Measurements from ENCODE around the gene RNASE7. TPM values are rescaled to one million over a fixed set of nuclear protein-coding genes. Genes with fewer than 3 reads are reported as not detected.

Gene RNASE7, protein sequence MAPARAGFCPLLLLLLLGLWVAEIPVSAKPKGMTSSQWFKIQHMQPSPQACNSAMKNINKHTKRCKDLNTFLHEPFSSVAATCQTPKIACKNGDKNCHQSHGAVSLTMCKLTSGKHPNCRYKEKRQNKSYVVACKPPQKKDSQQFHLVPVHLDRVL
- total RNA-seq (2022; extraction: Qiagen RNA extraction; ENCODE audit: low read depth) = not detected in 5 replicates

DNA sequence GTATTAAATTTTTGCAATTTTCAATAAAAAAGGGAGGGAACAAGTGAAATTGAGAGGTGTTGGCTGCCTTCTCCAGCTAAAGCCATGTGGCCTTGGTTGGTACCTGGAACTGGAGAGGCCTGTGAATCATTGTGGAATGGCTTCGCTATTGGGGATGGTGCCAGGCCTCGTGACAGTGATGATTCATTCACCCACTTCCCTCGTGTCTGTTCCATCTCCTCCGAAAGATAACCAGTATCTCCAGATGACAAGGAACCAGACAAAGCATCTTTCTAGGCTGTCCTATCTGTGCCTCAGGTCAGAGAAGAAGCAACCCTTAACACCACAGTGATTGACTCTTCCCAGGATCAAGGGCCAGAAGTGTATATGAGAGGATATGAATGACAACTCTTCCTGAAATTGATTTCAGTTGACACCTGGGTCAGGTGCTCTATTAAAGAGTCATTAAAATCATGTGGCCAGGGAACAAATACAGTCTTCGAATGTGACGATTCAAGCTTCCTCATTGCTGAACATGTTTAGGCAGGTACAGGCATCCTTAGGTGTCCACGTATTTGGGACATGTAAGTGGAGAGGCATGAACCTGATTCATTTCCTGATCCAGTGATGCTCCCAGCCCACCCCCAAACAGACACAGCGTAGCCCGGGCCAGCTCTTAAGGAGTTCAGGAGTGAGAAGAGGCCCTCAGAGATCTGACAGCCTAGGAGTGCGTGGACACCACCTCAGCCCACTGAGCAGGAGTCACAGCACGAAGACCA, at the start of gene RNASE7:
Gene RNASE7, plus strand, starts transcription at position 687 of the 758 bp plus-strand sequence. CDS start 631 bp downstream, outside the sequence.

DNA sequence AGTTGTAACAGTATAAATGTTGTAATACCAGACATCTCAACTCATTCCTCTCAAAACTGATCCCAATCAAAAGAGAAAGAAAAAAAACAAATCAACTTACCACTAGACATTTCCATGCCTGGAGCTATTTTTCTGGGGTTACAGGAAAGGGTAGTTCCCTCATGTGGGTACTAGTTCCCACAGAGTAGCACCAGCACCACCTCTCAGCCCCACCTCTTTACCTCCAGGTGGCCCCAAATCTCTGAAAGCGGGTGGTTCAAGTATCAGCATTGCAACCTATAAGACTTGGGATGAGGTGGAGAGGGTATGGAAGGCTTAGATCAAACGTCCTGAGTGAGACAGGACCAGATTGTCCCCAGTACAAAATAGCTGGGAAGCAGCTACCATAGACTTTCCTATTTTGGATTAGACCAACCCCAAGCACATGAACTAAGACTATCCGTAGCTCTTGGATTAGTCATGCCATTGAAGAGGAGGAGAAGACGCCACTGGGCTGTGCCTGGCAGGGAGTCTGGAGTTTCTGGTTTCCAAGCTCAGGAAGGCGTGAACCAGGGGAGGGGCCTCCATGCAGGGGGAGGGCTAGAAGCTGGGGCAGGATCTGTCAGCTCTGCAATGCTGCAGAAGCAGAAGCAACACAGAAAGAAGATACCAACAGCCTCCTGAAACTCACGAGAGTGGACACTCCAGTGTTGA, 43.3 kb upstream of the RNASE7 start, which contains the start of gene SLC39A2:
Gene SLC39A2, plus strand, starts transcription at position 620 of the 693 bp plus-strand sequence. CDS start 154 bp downstream, outside the sequence.

DNA sequence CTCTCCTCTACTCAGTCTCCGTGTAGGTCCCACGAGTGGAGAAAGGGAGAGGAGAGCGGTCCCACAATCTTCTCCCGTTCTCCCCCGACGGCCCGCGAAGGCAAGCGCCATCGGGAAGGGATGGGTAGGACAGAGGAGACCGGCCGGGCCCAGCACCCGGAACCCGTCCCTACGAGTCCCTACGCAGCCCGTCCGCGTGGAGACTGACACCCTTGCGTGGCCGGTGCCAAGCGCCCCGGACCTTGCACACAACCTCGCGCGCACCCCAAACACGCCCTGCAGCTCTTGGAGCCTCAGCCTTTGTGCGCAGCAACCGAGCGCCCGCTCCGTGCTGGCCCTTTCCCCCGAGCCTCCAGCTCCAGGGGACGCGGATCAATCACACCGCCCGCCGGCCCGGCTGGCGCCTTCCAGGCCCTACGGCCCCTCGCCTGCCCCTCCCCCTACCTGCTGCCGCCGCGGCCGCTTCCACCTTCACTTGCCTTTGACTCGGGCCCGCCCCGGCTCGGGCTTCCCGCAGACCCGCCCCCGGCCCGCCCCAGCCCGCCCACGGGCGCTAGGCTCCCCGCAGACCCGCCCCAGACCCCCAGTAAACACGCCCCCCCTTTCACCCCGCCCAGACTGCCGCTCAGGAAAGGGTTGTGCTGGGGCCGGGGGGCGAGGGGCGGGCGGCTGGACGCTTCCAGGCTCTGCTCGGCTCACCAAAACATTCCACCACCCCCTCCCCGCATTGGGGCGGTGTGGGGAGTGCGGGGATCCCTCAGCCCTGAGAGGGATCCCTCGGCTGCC, 17.4 kb upstream of the RNASE7 start, which contains the start of gene NDRG2:
Gene NDRG2, minus strand, starts transcription at position 477 of the 786 bp plus-strand sequence. CDS start 1,746 bp downstream, outside the sequence.

DNA sequence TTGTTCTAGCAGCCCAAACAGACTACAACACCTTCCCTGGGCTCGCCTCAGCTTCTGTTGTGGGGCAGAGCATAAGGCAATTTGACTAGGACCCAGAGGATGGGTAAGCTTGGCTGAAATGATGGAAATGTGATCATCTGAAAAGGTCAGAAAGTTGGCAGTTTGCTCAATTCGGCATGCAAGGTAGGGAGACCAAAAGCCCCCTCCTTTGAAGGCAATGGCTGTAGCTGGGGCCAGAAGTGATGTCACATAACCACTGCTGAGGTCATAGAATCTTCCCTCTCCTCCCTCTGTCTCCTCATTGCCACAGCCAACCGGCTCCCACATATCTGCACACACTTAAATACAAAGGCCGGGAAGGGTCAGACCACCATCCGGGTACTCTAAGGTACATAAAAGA, 12.2 kb upstream of the RNASE7 start, which contains the start of gene TPPP2:
Gene TPPP2, plus strand, starts transcription at position 301 of the 400 bp plus-strand sequence. CDS start 365 bp downstream, outside the sequence.

DNA sequence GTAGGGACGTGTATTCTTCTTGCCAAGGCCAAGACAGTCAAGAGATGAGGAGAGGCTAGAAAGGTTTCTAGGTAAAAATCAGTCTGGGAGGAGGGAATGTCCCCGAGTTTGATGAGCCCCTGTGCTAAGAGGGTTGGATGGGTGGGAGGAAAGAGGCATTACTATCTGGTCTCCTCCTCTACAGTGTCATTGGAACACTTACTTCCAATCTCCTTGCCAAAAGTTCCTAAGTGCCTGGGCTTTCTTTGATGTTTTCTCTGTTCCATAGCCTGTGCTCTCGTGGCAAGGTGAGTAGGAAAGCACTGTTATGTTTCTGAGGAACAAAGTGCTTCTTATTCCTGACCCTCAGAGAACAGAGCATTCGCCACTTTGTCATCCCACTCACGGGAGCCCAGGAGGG, 7.5 kb upstream of the RNASE7 start, which contains the start of gene RNASE13:
Gene RNASE13, minus strand, starts transcription at position 101 of the 400 bp plus-strand sequence. CDS start 519 bp downstream, outside the sequence.

DNA sequence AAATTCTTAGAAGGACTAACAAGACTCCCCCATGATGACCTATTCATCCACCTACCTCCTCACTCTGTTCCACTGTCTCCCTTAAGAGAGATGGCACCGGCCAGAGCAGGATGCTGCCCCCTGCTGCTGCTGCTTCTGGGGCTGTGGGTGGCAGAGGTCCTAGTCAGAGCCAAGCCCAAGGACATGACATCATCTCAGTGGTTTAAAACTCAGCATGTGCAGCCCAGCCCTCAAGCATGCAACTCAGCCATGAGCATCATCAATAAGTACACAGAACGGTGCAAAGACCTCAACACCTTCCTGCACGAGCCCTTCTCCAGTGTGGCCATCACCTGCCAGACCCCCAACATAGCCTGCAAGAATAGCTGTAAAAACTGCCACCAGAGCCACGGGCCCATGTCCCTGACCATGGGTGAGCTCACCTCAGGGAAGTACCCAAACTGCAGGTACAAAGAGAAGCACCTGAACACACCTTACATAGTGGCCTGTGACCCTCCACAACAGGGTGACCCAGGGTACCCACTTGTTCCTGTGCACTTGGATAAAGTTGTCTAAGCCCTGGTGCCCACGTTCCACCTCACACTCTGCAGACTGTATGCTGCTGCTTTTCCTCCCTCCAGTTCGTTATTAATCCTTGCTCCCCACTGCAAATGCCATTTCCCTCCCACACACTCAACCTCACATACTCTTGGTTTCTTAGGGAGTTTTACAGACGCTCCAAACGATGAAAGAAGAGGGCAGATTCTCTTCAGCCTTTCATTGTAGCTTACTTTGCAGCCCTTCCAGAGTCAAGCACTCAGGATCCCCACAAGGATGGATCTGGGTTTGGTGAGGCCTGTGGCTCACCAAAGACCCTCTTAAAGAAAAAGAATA, 15.9 kb downstream of the RNASE7 start, which contains the start of gene RNASE8:
Gene RNASE8, plus strand, starts transcription at position 20 of the 873 bp plus-strand sequence. Its CDS starts 71 bp downstream, at position 91.

DNA sequence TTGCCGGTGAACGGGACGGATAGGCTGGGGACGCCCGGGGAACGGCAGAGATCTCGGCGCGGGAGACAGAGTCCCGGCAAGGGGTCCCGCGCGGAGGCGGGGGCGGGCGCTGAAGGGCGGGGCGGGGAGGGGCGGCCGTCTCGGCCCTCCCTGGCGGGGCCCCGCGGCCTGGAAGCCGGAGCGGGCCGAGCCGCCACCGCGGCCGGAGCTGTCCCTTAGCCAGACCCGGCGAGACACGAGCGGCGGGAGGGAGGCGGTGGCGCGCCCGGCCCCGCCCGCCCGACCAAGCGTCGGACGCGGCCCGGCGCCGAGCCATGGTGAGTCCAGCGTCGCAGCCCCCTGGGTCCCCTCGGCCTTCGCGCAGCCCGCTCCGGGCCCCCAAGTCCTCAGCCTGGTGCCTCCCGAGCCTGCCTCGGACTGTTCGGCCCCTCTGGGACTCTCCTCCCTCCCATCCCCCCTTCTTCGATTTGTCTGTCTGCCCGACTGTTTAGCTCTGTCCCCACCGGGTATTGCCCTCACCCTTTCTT, 28.0 kb downstream of the RNASE7 start, which contains the start of gene ARHGEF40:
Gene ARHGEF40, plus strand, starts transcription at position 222 of the 527 bp plus-strand sequence. Its CDS starts 93 bp downstream, at position 315.

Other genes with a start within 250 kb of the RNASE7 start
- gene RNASE1, start 239.5 kb upstream of the RNASE7 start, total RNA-seq (2022; extraction: Qiagen RNA extraction; ENCODE audit: low read depth) = 0.38 to 0.50 TPM (median 0.45 TPM) in 3 of 5 replicates, not detected in the others
- gene RNASE3, start 151.0 kb upstream of the RNASE7 start, total RNA-seq (2022; extraction: Qiagen RNA extraction; ENCODE audit: low read depth) = not detected in 5 replicates
- gene RNASE2, start 86.9 kb upstream of the RNASE7 start, total RNA-seq (2022; extraction: Qiagen RNA extraction; ENCODE audit: low read depth) = not detected in 5 replicates
- gene METTL17, start 52.4 kb upstream of the RNASE7 start, total RNA-seq (2022; extraction: Qiagen RNA extraction; ENCODE audit: low read depth) = 70.7 to 74.7 TPM (median 73.0 TPM) in 5 replicates
- gene SLC39A2, start 43.1 kb upstream of the RNASE7 start, total RNA-seq (2022; extraction: Qiagen RNA extraction; ENCODE audit: low read depth) = not detected in 5 replicates
- gene NDRG2, start 17.3 kb upstream of the RNASE7 start, total RNA-seq (2022; extraction: Qiagen RNA extraction; ENCODE audit: low read depth) = 3.0 to 4.4 TPM (median 3.2 TPM) in 5 replicates
- not detected in 5 replicates for gene TPPP2, start 12.1 kb upstream of the RNASE7 start, total RNA-seq (2022; extraction: Qiagen RNA extraction; ENCODE audit: low read depth)
- not detected in 5 replicates for gene RNASE13, start 7.6 kb upstream of the RNASE7 start, total RNA-seq (2022; extraction: Qiagen RNA extraction; ENCODE audit: low read depth)
- not detected in 5 replicates for gene RNASE8, start 15.5 kb downstream of the RNASE7 start, total RNA-seq (2022; extraction: Qiagen RNA extraction; ENCODE audit: low read depth)
- 8.7 to 14.2 TPM (median 11.2 TPM) in 5 replicates for gene ARHGEF40, start 27.9 kb downstream of the RNASE7 start, total RNA-seq (2022; extraction: Qiagen RNA extraction; ENCODE audit: low read depth)
- 17.5 to 33.5 TPM (median 29.2 TPM) in 5 replicates for gene ZNF219, start 56.3 kb downstream of the RNASE7 start, total RNA-seq (2022; extraction: Qiagen RNA extraction; ENCODE audit: low read depth)
- 0.53 to 1.3 TPM (median 0.85 TPM) in 5 replicates for gene TMEM253, start 58.7 kb downstream of the RNASE7 start, total RNA-seq (2022; extraction: Qiagen RNA extraction; ENCODE audit: low read depth)
- not detected in 5 replicates for gene OR5AU1, start 113.7 kb downstream of the RNASE7 start, total RNA-seq (2022; extraction: Qiagen RNA extraction; ENCODE audit: low read depth)
- gene HNRNPC, start 227.1 kb downstream of the RNASE7 start, total RNA-seq (2022; extraction: Qiagen RNA extraction; ENCODE audit: low read depth) = 761 to 1,051 TPM (median 847 TPM) in 5 replicates
- gene RPGRIP1, start 237.7 kb downstream of the RNASE7 start, total RNA-seq (2022; extraction: Qiagen RNA extraction; ENCODE audit: low read depth) = 0.07 to 0.71 TPM (median 0.23 TPM) in 5 replicates